ENCODE measurements around the gene PLIN4.

The PLIN4 gene

DNA sequence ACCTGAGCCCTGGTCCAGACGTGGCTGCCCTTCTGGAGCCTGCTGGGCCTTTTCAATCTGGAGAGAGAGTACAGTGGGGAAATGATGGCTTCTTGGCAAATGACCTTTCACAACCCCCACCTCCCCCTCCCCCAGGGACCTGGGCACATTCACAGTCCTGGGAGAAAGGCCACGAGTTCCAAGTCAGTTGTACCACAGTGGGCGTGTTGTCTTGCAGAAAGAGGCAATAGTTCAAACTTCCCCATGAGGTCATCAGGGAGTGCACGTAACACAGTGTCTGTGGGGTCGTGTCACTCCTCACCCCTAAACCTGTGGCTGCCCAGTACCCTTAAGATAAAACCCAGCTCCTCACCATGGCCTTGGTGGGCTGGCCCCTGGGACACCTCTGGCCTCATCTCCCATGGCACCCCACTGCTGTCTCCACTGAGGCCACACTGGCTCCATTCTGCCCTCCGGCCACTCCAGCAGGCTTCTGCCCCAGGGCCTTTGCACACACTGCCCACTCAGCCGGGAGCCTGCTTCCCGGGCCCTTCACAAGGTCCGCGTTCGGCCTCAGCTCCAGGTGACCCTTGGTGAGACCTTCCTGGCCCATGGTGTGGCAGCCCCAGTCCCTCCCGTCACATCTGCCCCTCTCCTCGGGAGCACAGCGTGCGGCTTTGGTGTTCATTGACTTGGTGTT is 13.3 kb downstream of the PLIN4 start:
- no peak for DNase-seq

DNA sequence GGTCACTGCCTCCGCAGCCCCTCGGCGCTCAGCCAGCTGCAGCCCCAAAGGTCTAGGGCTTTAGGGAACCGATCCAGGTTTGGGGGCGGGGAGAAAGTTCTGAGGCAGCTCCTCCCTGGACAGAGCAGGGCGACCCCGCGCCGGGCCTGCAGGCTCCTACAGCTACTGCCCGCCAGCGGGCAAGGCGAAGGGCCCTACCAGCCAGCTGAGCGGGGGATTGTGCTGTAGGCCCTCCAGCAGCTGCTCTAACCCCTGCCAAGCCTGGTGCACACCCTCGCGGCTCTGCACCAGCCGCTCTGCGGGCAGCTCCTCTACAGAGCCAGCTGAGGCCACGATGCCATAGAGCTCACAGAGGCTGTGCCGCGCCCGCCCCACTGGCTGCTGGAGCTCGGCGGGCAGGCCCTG is 14.0 kb downstream of the PLIN4 start:
- no peak for DNase-seq

DNA sequence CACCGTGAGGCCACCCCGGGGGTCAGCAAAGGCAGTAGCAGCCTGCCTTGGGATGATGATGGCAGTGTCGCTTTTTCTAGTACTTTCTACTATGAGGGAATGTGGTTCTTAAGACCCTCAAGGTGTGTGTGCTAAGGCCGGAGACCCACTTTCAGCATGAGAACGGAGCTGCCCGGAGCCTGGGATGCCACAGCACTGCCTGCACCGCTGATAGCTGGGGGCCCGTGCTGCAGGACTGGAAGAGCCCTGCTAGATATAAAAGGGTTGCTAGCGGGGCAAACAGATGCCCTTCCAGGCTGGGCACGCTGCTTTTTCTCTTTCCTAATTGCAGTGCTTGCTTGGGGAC is 14.5 kb downstream of the PLIN4 start:
- no peak for DNase-seq

DNA sequence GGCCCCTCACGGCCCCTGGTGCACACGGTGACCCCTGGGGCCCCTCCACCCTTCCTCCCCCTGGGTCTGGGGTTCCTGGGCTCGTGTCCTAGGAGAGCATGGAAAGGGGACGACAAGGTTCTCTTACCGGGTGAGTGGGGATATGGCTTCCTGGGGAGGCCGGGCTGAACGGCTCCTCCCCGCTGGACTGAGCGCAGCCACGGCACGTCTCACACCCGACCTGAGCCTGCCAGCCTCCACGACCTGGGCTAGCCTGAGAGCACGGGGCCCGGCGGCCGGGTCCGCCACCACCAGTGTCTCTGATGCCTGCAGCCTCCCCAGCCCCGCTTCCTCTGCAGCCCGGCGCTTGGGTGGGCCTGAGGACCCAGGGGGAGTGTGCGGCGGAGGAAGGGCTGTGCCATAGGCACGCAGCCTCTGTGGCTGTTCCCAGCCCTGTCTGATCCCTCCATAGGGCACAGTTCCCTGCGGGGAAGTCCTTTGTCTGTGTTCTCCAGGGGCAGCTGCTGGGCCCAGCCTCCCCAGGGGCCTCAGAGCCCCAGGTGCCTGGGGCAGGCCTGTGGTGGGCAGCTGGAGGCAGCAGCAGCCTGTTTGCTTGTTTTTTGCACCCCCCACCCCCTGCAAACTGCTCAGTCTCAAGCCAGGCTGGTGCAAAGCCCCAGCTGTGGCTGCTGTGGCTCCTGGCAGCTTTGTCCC is 15.0 kb downstream of the PLIN4 start:
- DNase-seq: no peak

DNA sequence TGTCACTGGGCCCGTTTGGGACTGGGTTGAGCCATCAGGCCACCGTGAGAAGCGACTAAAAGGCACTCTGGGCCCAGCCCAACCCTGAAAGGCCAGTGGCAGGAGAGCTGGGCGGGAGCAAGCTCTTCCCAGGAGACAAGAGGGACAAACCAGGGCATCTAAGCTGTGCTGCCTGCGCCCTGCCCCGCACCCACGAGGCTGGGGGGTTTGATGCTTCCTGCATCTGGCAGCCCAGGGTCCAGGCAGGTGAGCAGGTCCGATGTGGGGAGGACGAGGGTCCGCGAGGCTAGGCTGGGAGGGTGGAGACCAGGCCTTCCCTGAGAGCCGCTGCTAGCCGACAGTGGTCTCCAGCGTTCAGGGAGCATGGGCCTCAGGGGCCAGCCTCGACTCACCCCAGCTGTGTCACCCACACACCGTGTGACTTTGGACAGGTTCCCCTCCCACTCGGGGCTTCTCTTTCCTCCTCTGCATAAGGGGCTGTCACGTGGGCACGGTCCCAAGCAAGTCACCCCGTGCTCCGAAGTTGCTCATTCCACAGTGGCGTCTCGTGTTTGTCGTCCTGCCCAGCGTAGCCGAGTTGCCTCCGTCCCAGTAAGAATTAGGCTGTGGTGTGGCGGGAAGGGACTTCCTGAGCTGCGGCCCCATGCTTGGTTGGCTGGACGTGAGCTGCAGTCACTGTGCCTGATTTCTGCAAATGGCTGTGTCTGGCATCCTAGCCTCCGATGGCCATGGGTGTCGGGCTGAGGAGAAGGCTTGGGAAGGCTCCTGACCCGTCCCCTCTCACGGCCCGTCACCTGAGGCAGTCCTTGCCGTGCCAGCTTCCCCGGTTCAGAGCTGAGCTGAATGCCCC is 15.8 kb downstream of the PLIN4 start:
- no peak for DNase-seq

DNA sequence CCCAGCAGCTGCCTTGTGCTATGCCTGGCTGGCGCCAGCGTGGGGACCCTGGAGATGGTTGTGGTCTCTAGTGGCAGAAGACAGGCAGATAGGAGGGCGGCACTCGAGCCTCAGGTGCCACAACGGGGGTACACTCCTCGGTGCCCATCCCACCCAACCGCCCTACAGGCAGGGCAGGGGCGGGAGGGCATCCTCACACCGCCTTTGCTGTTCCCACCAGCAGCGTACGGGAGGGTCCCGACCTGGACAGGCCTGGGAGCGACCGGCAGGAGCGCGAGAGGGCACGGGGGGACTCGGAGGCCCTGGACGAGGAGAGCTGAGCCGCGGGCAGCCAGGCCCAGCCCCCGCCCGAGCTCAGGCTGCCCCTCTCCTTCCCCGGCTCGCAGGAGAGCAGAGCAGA is 16.6 kb downstream of the PLIN4 start:
- no peak for DNase-seq

DNA sequence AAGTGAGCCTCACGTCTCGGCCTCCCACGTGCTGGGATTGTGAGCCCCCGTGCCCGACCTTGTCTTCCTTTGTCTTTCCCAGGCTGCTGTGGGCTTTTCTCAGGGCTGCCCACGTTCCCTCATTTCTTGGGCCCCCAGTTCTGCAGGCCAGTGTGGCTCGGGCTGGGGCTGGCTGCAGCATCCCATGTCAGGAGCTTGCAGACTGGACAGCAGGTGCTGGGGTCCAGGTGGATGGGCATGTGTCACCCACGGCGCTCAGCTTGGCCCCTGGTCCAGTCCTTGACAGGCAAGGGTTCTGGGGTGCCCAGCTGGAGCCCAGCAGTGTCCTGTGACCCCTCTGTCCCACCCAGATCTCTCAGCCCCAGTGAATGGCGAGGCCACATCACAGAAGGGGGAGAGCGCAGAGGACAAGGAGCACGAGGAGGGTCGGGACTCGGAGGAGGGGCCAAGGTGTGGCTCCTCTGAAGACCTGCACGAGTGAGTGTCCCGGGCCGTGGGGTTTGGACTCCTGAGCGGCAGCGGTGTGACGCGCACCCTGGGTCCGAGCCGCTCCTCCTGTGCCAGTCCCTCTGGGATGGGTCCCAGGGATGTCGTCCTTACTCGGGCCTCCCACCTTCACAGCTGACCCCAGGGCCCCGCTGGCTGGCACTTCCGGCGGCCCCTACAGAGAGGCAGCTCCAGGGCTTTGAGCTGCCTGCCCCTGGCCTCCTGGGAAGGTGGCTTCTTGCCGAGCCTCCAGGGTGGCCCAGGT is 17.3 kb downstream of the PLIN4 start:
- no peak for DNase-seq

DNA sequence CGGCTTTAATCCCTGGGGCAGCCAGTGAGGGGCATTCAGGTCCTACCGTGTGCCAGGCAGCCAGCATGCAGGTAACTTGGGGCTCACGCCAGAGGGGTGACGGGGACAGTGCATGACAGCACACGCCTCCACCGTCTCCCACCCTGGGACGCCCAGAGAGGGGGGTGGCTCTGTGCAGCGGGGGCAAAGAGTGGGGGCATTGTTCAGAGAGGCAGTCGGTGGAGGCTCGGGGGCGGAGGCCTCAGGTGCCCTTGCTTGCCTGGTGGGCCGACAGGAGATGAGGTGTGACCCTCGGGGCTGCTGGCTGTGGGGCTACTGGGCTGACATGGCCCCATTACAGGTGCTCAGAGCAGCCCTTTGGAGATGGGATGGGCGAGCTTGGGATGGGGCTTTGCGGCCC is 18.4 kb downstream of the PLIN4 start:
- no peak for DNase-seq

DNA sequence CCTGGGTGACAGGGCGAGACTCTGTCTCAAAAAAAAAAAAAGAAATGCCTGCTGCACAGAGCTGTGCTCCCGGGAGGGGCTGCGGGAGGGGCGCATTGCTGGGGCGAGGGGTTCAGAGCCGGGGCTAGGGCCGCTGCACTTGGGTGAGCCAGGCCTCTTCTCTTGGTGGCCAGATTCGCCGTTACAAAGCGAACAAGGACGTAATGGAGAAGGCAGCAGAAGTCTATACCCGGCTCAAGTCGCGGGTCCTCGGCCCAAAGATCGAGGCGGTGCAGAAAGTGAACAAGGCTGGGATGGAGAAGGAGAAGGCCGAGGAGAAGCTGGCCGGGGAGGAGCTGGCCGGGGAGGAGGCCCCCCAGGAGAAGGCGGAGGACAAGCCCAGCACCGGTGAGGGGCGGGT is 19.0 kb downstream of the PLIN4 start:
- DNase-seq: no peak

DNA sequence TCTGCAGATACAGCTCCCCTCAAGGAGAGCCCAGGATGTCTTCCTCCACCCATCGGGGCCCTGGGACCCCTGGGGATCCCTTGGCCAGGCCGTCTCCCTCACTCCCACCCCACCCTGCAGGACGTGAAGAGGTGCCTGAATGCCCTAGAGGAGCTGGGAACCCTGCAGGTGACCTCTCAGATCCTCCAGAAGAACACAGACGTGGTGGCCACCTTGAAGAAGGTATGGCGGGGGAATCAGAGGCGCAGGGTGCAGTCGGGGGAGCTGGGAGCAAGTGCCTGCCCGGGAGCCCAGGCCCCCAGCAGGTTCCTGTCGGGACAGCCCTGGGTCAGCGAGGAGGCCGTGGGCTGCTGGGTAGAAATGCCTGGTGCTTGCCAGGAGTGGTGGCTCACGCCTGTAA is 19.6 kb downstream of the PLIN4 start:
- no peak for DNase-seq

DNA sequence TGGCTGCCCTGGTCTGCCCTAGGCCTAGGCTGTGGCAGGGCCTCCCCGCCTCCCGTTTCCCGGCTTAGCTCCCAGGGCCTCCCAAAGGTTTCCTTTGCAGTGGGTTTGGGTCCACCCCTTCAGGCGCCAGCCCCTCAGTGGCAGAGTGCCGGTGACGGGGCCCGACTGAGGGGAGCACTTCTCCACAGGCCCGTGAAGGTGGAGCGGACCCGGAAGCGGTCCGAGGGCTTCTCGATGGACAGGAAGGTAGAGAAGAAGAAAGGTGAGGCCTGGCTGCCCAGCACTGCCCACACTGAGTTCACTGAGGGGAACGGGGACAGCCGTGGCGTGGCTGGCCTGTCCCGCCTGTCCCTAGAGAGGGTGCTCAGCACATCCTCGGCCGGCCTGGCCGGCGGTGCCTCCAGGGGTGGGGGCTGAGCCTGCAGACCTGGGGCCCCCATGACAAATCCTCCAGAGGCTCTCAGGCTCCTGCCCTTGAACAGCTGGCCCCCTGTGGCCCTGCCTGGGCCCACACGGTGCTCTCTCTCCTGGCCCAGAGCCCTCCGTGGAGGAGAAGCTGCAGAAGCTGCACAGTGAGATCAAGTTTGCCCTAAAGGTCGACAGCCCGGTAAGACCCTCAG is 20.4 kb downstream of the PLIN4 start:
- no peak for DNase-seq

DNA sequence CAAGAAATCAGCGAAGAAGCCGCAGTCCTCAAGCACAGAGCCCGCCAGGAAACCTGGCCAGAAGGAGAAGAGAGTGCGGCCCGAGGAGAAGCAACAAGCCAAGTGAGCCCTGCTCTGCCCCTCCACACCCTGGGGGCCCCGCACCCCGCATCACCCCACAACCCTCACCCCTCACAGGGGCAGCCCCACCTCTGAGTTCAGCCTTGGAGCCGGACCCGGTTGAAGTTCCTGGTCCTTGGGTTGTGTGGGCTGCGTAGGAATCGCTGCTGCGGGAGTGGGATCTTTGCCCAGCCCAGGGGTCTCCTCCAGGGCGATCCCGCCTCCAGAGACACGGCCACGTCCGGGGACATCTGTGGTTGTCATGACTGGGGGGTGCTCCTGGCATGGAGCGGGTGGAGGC is 22.0 kb downstream of the PLIN4 start:
- no peak for DNase-seq

DNA sequence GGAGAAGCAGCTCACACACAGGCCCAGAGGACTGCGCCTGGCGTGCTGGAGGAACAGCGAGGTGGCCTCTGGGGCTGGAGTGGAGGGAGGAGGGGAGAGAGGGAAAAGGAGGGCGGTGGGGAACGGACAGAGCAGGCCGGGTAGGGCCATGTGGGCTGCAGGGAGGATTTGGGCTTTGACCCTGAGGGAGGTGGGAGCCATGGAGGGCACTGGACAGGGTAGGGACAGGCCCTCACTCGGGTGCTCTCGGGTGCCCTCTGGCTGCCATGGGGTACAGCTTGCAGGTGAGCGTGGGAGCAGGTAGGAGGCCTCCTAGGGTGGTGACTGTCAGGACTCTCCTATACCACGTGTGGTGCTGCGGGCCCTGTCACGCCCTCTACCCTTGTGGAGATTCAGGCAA is 22.8 kb downstream of the PLIN4 start:
- no peak for DNase-seq

DNA sequence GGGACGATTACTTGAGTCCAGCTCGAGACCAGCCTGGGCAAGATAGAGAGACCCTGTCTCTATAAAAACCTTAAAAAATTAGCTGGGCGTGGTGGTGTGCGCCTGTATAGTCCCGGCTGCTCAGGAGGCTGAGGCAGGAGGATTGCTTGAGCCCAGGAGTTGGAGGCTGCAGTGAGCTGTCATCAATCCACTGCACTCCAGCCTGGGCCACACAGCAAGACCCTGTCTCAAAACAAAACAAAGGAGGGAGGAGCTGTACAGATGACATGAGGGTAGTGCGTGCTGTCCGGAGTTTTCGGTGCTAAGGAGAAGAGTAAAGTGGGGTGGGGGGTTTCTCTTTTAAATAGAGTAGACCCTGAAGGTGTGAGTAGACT is 23.6 kb downstream of the PLIN4 start:
- DNase-seq: no peak

DNA sequence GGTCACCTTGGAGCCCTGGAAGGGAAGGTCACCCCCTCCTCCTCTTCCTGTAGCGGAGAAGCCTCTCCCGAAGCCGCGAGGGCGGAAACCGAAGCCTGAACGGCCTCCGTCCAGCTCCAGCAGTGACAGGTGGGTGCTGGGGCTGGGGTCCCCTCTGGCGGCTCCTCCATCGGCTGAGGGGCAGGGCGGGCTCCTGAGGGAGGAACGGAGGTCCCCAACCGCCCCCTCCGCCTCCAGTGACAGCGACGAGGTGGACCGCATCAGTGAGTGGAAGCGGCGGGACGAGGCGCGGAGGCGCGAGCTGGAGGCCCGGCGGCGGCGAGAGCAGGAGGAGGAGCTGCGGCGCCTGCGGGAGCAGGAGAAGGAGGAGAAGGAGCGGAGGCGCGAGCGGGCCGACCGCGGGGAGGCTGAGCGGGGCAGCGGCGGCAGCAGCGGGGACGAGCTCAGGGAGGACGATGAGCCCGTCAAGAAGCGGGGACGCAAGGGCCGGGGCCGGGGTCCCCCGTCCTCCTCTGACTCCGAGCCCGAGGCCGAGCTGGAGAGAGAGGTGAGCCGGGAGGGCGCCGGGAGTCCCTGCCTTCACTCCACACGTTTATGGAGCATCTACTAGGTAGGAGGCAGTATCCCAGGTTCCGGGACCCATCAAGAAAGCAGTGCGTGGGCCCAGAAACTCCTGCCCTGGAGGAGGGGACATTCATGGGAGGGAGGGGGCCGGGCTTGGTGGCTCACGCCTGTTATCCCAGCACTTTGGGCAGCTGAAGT is 24.2 kb downstream of the PLIN4 start:
- DNase-seq: no peak

DNA sequence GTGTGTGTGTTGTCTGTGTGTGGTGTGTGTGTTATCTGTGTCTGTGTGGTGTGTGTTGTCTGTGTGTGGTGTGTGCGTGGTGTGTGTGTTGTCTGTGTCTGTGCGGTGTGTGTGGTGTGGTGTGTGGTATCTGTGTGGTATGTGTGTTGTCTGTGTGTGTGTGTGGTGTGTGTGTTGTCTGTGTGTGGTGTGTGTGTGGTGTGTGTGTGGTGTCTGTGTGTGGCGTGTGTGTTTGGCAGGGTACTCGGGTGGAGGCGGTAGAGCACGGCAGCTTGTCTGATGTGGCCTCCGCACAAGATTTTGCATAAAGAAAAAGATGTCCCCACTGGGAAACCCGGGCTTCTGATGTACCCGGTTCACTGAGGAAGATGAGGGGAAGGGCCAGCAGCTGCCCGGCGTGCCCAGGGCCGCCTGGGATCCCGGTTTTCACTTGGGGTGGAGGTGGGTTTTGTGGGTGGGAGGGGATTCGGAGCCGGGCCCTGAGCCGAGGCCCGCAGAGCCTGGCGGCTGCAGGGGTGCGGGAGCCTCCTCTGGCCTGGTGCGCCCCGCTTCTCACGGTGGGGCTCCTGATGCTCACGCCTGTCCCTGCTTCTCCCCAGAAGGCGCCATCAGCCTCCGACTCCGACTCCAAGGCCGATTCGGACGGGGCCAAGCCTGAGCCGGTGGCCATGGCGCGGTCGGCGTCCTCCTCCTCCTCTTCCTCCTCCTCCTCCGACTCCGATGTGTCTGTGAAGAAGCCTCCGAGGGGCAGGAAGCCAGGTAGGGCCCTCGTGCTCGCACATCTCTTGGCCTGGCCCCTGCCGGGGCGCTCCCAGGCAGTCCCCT is 25.0 kb downstream of the PLIN4 start:
- DNase-seq: no peak

DNA sequence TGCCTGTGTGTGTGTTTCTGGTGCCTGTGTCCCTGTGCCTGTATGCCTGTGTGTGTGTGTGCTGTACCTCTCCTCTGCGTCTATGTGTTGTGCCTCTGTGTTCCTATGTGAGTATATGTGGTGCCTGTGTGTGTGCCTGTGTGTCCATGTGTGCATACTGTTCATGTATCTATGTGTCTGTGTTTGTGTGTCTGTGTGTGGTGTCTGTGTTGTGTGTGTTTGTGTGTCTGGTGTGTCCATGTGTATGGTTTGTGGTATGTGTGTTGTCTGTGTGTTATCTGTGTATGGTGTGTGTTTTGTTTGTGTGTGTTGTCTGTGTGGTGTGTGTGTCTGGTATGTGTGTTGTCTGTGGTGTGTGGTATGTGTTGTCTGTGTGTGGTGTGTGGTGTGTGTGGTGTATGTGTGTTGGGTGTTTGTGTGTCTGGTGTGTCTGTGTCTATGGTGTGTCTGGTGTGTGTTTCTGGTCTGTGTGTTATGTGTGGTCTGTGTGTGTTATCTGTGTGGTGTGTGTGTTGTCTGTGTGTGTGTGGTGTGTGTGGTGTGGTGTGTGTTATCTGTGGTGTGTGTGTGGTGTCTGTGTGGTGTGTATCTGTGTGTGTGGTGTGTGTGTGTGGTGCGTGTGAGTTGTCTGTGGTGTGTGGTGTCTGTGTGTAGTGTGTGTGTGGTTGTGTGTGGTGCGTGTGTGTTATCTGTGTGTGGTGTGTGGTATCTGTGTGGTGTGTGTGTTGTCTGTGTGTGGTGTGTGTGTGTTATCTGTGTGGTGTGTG is 25.8 kb downstream of the PLIN4 start:
- DNase-seq: no peak

DNA sequence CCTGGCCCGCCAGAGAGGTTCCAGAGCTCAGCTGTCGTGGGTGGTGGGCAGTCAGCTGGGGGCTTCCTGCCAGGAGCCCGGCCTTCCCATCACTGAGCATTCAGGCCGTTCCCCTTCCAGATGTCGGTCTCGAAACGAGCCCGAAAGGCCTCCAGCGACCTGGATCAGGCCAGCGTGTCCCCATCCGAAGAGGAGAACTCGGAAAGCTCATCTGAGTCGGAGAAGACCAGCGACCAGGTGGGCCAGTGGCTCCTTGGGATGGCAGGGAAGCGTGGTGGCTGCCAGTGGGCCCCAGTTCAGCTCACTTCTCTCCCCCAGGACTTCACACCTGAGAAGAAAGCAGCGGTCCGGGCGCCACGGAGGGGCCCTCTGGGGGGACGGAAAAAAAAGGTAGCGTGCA is 26.8 kb downstream of the PLIN4 start:
- no peak for DNase-seq

DNA sequence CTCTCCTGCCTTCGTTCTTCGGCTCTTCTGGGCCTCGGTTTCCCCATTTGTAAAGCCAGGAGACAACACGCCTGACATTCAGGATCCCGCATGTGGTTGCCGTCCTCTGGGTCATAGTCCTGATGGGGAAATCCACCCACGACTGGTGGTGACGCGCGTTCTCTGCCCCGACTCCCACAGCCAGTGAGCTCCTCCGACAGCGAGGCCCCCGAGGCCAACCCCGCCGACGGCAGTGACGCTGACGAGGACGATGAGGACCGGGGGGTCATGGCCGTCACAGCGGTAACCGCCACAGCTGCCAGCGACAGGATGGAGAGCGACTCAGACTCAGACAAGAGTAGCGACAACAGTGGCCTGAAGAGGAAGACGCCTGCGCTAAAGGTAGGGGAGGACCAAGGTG is 29.8 kb downstream of the PLIN4 start:
- no peak for DNase-seq

DNA sequence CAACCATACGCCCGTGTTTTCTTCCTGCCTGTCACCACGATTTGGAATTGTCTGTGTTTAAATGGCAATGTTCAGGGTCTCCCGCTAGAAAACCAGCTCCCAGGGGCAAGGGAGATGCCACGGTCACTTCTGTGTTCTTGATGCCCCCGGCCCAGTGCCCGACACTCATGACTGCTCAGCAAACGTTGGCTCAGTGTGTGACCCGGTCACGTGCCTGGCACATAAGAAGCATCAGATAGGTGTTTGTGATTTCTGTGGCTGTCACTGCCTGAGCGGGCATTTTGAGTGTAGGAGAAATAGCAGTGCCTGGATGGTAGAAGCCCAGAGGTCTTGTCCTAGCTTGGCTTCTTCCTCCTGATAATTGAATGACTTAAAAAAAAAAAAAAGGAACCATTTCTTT is 30.7 kb downstream of the PLIN4 start:
- no peak for DNase-seq

DNA sequence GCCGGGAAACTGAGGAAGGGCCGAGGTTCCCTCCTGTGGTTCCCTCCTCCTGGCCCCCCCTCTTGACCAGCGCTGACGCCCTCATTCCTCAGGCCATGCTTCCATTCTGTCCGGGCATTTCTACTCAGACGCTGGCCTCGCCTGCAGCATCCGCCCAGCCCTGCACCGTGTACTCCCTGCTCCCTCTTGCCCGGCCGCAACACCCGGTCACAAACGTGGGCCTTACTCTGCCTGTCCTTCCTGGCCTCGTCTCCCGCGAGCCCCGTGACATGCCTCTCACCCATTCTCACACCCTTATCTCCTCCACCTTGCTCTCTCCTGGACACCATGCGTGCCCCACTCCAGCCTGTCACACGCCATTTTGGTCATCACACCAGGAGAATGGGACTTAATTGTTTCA is 34.9 kb downstream of the PLIN4 start:
- no peak for DNase-seq
